ENCODE data around the gene HOXA4.

The HOXA4 gene

GRCh38 chr7:27112361-27112760, 18.2 kb downstream of the HOXA4 start:
- no peak overlapping the region for H3K4me3 ChIP-seq (ENCODE audit: low read depth, low read length)
- DNase-seq (ENCODE audit: low read depth) = no peak
- no peak for TF ChIP-seq CTCF (IDR thresholded peaks at IDR 0.05; ENCODE audit: insufficient read depth, low read depth, low read length, missing control alignments)

GRCh38 chr7:27111751-27112277, 18.7 kb downstream of the HOXA4 start:
- no peak for TF ChIP-seq CTCF (IDR thresholded peaks at IDR 0.05; ENCODE audit: insufficient read depth, low read depth, low read length, missing control alignments)
- H3K4me3 ChIP-seq (ENCODE audit: low read depth, low read length) = no peak overlapping the region
- DNase-seq (ENCODE audit: low read depth) = no peak

- H3K4me3 ChIP-seq (ENCODE audit: low read depth, low read length) = no peak overlapping the region
- no peak for TF ChIP-seq CTCF (IDR thresholded peaks at IDR 0.05; ENCODE audit: insufficient read depth, low read depth, low read length, missing control alignments)
- no peak for DNase-seq (ENCODE audit: low read depth)
Observed at GRCh38 chr7:27111042-27111750, 19.4 kb downstream of the HOXA4 start.

- DNase-seq (ENCODE audit: low read depth) = no peak
- H3K4me3 ChIP-seq (ENCODE audit: low read depth, low read length) = no peak overlapping the region
- TF ChIP-seq CTCF (IDR thresholded peaks at IDR 0.05; ENCODE audit: insufficient read depth, low read depth, low read length, missing control alignments) = no peak
Observed at GRCh38 chr7:27110186-27111031, 20.1 kb downstream of the HOXA4 start.

- no peak overlapping the region for H3K4me3 ChIP-seq (ENCODE audit: low read depth, low read length)
- no peak for DNase-seq (ENCODE audit: low read depth)
- TF ChIP-seq CTCF (IDR thresholded peaks at IDR 0.05; ENCODE audit: insufficient read depth, low read depth, low read length, missing control alignments) = no peak
Observed at GRCh38 chr7:27109466-27110185, 20.9 kb downstream of the HOXA4 start.

- TF ChIP-seq CTCF (IDR thresholded peaks at IDR 0.05; ENCODE audit: insufficient read depth, low read depth, low read length, missing control alignments) = no peak
- no peak for DNase-seq (ENCODE audit: low read depth)
- no peak overlapping the region for H3K4me3 ChIP-seq (ENCODE audit: low read depth, low read length)
Observed at GRCh38 chr7:27108390-27109127, 22.0 kb downstream of the HOXA4 start.

Measured in GM12865 (cell line).